ENCODE results near the gene FUNDC1.
"Not testable (repeated sequence)": the region's sequence is repeated elsewhere in the genome, so short reads cannot be mapped to it uniquely, and the experiment has no call there.

FUNDC1 gene

GRCh38 chrX:44542567-44543325, at the start of gene FUNDC1:
Gene FUNDC1 (minus strand): TSS chrX:44542859. CDS start chrX:44542832, 27 bp downstream.
- peak; percentile 68 to 74 for DNase-seq (ENCODE audit: low read depth in 2 of 2)

GRCh38 chrX:44585866-44586265, 43.2 kb upstream of the FUNDC1 start:
- DNase-seq (ENCODE audit: low read depth in 2 of 2): no peak

GRCh38 chrX:44580466-44580865, 37.8 kb upstream of the FUNDC1 start:
- no peak for DNase-seq (ENCODE audit: low read depth in 2 of 2)

DNA sequence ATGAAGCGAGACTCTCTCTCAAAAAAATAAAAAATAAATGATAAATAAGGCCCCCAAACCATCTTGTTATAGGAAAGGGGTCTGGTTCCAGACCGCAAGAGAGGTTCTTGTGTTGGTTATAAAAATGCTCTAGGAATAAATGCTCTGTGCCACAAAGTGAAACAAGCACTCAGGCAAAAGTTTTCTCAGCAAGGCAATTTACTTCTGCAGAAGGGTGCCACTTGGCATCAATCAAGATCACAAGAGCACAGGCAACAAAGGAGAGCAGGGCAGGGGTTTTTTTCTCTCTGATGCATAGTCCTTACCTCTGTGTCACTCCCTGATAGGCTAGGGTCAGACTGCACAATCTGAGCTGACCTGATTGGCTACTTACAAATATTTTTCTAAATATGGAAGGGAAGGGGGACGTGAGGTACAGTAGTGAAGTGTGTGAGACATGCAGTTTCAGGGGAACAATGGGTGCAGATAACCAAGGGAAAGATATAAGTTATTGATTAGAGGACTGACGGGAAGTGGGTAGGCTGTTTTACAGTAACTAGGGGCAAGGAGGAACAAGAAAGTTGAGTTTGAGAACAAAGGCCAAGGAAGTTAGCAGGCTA, 29.8 kb upstream of the FUNDC1 start:
- DNase-seq (ENCODE audit: low read depth in 2 of 2): no peak

- DNase-seq (ENCODE audit: low read depth in 2 of 2): no peak
These were observed 27.9 kb upstream of the FUNDC1 start for GRCh38 chrX:44570522-44570921.

GRCh38 chrX:44569122-44569521, 26.5 kb upstream of the FUNDC1 start:
- DNase-seq (ENCODE audit: low read depth in 2 of 2): no peak

GRCh38 chrX:44568196-44568595, 25.5 kb upstream of the FUNDC1 start:
- no peak for DNase-seq (ENCODE audit: low read depth in 2 of 2)

- not testable (repeated sequence) for DNase-seq (ENCODE audit: low read depth in 2 of 2)
These were observed 19.2 kb upstream of the FUNDC1 start for GRCh38 chrX:44561896-44562295.

DNA sequence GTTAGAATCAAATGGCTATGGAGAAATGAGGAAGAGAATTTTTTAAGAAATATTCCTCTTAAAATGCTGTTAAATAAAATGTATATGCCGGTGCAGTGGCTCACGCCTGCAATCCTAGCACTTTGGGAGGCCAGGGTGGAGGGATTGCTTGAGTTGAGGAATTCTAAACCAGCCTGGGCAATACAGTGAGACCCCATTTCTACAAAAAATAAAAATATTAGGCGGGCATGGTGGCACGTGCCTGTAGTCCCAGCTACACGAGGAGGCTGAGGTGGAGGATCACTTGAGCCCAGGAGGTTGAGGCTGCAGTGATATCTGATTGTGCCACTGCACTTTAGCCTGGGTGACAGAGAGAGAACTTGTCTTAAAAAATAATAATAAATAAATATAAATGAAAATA, 7.9 kb upstream of the FUNDC1 start:
- DNase-seq (ENCODE audit: low read depth in 2 of 2): no peak

- not testable (repeated sequence) for DNase-seq (ENCODE audit: low read depth in 2 of 2)
These were observed 2.8 kb upstream of the FUNDC1 start for GRCh38 chrX:44545454-44545853.

DNA sequence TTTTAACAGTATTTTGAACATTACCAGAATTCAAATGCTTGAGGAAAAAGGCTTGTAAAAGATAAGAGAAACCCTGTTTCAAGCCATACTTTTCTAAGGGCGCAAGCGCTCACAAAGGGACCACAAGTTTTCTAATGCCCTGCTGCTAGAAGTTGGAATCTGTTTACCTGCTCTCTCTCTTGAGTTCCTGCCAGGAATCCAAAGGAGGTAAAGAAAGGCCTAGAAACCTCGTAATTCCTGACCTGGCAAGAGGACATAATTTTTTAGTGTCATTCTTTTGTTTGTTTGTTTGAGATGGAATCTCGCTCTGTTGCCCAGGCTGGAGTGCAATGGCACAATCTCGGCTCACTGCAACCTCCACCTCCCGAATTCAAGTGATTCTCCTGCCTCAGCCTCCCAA, 1.4 kb upstream of the FUNDC1 start:
- DNase-seq (ENCODE audit: low read depth in 2 of 2): no peak

GRCh38 chrX:44536198-44536597, 6.5 kb downstream of the FUNDC1 start:
- no peak for DNase-seq (ENCODE audit: low read depth in 2 of 2)

- DNase-seq (ENCODE audit: low read depth in 2 of 2): no peak
These were observed 13.3 kb downstream of the FUNDC1 start for GRCh38 chrX:44529310-44529709.

DNA sequence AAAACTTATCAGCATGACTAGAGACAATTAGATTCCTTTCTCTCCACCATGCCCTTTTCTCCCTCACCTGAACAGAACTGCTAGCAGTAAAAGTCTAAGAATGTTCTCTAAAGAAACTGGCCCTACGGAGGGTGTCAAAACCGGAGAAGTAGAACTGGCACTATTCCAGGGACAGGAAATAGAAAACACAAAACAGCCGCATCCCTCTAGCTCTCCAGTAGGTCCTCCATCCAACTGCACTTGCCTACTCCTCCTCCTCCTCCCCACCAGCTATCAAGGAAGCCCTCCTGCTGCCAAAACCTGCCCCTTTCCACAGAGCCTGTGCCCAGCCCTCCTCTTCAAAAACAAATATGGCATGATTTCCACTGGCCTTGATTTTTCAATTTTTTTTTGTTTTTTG, 28.4 kb downstream of the FUNDC1 start:
- DNase-seq (ENCODE audit: low read depth in 2 of 2): no peak

- no peak for DNase-seq (ENCODE audit: low read depth in 2 of 2)
These were observed 35.4 kb downstream of the FUNDC1 start for GRCh38 chrX:44507292-44507691.

DNA sequence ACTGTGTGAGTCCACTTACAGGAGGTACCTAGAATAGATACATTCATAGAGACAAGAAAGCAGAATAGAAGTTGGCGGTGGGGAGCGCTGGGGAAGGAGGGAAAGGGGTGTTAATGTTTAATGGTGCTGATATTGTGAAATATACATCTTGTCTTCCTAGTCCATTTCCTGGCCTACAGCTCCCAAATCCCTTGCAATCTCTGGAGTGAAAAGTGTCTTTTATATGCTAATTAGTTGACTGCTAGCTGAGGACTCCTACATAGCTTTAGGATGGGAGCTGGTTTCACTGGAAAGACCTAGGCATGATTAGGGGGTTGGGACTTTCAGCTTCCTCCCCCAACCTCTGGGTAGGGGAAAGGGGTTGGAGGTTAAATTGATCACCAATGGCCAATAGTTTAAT, 36.0 kb downstream of the FUNDC1 start:
- no peak for DNase-seq (ENCODE audit: low read depth in 2 of 2)

DNA sequence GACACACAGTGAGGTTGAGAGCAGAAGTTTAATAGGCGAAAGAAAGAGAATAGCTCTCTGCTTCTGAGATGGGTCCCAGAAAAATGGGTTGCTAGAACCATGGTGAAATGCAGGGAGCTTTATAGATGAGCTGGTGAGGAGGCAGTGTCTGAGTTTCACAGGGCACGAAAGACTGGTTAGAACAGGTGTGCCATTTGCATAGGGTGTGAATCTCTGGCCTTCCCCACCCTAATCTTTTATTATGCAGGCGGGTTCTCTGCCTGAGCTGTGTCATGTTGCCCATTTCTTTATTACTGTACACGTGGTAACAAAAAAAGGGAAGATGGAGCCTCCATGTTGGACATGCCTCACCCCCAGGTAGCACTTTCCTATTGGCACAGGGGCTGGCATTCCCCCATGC, 39.1 kb downstream of the FUNDC1 start:
- DNase-seq (ENCODE audit: low read depth in 2 of 2): no peak

DNA sequence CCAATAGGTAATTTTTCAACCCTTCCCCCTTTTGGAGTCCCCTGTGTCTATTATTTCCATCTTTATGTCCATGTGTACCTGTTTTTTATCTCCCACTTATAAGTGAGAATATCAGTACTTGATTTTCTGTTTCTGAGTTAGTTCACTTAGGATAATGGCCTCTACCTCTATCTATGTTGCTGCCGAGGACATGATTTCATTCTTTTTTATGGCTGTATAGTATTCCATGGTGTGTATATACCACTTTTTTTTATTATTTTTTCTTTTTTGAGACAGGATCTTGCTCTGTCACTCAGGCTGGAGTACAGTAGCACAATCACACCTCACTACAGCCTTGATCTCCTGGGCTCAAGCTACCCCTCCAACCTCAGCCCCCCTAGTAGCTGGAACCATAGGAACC, 47.6 kb downstream of the FUNDC1 start:
- DNase-seq (ENCODE audit: low read depth in 2 of 2): no peak

GRCh38 chrX:44494357-44494756, 48.3 kb downstream of the FUNDC1 start:
- DNase-seq (ENCODE audit: low read depth in 2 of 2): no peak

- no peak for DNase-seq (ENCODE audit: low read depth in 2 of 2)
These were observed 53.1 kb downstream of the FUNDC1 start for GRCh38 chrX:44489515-44489914.

GRCh38 chrX:44484607-44485146, 58.0 kb downstream of the FUNDC1 start:
- DNase-seq (ENCODE audit: low read depth in 2 of 2): no peak

DNA sequence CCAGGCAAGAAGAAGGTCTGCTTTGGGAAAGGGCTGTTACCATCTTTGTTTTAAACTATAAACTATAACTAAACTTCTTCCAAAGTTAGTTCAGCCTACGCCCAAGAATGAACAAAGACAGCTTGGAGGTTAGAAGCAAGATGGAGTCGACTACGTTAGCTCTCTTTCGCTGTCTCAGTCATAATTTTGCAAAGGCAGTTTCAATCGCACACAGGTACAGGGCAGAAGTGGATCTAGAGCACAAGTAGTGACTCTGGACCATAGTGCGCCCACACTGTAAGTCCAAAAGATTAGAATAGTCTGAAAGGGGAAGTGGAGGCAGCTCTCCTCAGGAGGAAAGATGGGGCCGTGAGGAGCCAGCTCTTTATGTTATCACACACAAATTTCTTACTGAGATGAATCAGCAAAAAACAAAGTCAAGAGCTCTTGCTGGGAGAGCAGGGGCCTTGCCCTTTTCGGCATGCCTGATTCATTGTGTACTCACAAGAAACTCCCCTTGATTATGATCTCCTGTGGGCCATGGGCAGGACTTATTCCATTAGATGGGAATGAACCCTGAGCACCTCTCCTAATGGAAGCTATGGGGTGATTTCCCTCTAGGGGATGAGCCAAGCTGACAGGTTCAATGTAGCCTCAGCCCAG, 58.6 kb downstream of the FUNDC1 start:
- no peak for DNase-seq (ENCODE audit: low read depth in 2 of 2)

- DNase-seq (ENCODE audit: low read depth in 2 of 2): no peak
These were observed 60.1 kb downstream of the FUNDC1 start for GRCh38 chrX:44482575-44482974.
